Endothelial cell (in vitro differentiated cells): Measurements from ENCODE around the gene TEPSIN. TPM values are rescaled to one million over a fixed set of nuclear protein-coding genes. Genes with fewer than 3 reads are reported as not detected.

ENCODE experiments used
- DNase-seq: peaks from one replicate; pipeline ENCODE4 v3.0.0; 2021; ENCODE audit warnings: low spot score
- H3K27ac Mint-ChIP-seq: one replicate; pipeline ENCODE4 v1.8.0; 2021; ENCODE audit warnings: mixed read lengths, inconsistent platforms; ENCODE audit not compliant: unreplicated experiment
- H3K27me3 Mint-ChIP-seq: one replicate; pipeline ENCODE4 v1.8.0; 2021; ENCODE audit warnings: mild to moderate bottlenecking, moderate library complexity, mixed read lengths, inconsistent platforms; ENCODE audit not compliant: unreplicated experiment
- H3K36me3 Mint-ChIP-seq: one replicate; pipeline ENCODE4 v1.8.0; 2021; ENCODE audit warnings: mild to moderate bottlenecking, low read depth, mixed read lengths, inconsistent platforms; ENCODE audit not compliant: unreplicated experiment
- H3K4me1 Mint-ChIP-seq: one replicate; pipeline ENCODE4 v1.8.0; 2021; ENCODE audit warnings: mild to moderate bottlenecking, mixed read lengths, inconsistent platforms; ENCODE audit not compliant: unreplicated experiment
- H3K4me3 Mint-ChIP-seq: one replicate; pipeline ENCODE4 v1.8.0; 2021; ENCODE audit warnings: mild to moderate bottlenecking, mixed read lengths, inconsistent platforms; ENCODE audit not compliant: unreplicated experiment
- H3K9me3 Mint-ChIP-seq: one replicate; pipeline ENCODE4 v1.8.0; 2021; ENCODE audit warnings: mixed read lengths, inconsistent platforms; ENCODE audit not compliant: unreplicated experiment
- CTCF ChIP-seq: fragments of 200-600 bp; sonication (generic); IDR thresholded peaks from one replicate; pipeline ENCODE4 v1.5.0; 2021; ENCODE audit warnings: antibody characterized with exemption; ENCODE audit not compliant: unreplicated experiment
- total RNA-seq: library from RNA; stranded (reverse); fragmentation: NEBNext Ultra II Directional; extraction: Animal tissue kit (Norgen Biotek cat#: 25700); gene quantifications from one replicate; pipeline ENCODE4 v1.2.1, GENCODE V29; 2021; ENCODE audit not compliant: unreplicated experiment

The TEPSIN gene
- total RNA-seq, 1 donor from 2014 or later = 43.8 TPM

- DNase-seq = no peak
- Mint-ChIP-seq H3K36me3 (no peaks in the 10 kb centered on the region), H3K27ac (no peak overlapping the region), H3K9me3 (no peaks in the 10 kb centered on the region), H3K4me3 (no peak overlapping the region), H3K27me3 (peaks cover 2% of the 10 kb centered on the region), H3K4me1 (peaks cover 2% of the 10 kb centered on the region)
- TF ChIP-seq CTCF = no peak
Measured at GRCh38 chr17:81193051-81193410, 45.8 kb downstream of the TEPSIN start.

- no peaks in the 10 kb centered on the region for H3K9me3 Mint-ChIP-seq
- H3K27ac Mint-ChIP-seq = no peak overlapping the region
- DNase-seq = no peak
- H3K4me3 Mint-ChIP-seq = no peak overlapping the region
- no peaks in the 10 kb centered on the region for H3K4me1 Mint-ChIP-seq
- peaks cover 2% of the 10 kb centered on the region for H3K27me3 Mint-ChIP-seq
- no peaks in the 10 kb centered on the region for H3K36me3 Mint-ChIP-seq
- no peak for TF ChIP-seq CTCF
Measured at GRCh38 chr17:81192386-81193050, 46.3 kb downstream of the TEPSIN start.

- TF ChIP-seq CTCF = no peak
- H3K27ac Mint-ChIP-seq = no peak overlapping the region
- no peaks in the 10 kb centered on the region for H3K4me1 Mint-ChIP-seq
- DNase-seq = no peak
- H3K27me3 Mint-ChIP-seq = peaks cover 2% of the 10 kb centered on the region
- H3K36me3 Mint-ChIP-seq = no peaks in the 10 kb centered on the region
- no peaks in the 10 kb centered on the region for H3K9me3 Mint-ChIP-seq
- H3K4me3 Mint-ChIP-seq = no peak overlapping the region
Measured at GRCh38 chr17:81191646-81192045, 47.2 kb downstream of the TEPSIN start.

GRCh38 chr17:81191116-81191515 is 47.7 kb downstream of the TEPSIN start:
- no peak for TF ChIP-seq CTCF
- H3K27ac Mint-ChIP-seq = no peak overlapping the region
- no peaks in the 10 kb centered on the region for H3K9me3 Mint-ChIP-seq
- peaks cover 2% of the 10 kb centered on the region for H3K27me3 Mint-ChIP-seq
- H3K36me3 Mint-ChIP-seq = no peaks in the 10 kb centered on the region
- H3K4me3 Mint-ChIP-seq = no peak overlapping the region
- DNase-seq = no peak
- no peaks in the 10 kb centered on the region for H3K4me1 Mint-ChIP-seq

- Mint-ChIP-seq H3K36me3 (no peaks in the 10 kb centered on the region), H3K9me3 (no peaks in the 10 kb centered on the region), H3K27ac (no peak overlapping the region), H3K4me1 (no peaks in the 10 kb centered on the region), H3K27me3 (peaks cover 2% of the 10 kb centered on the region), H3K4me3 (no peak overlapping the region)
- no peak for DNase-seq
- TF ChIP-seq CTCF = no peak
Measured at GRCh38 chr17:81190591-81190990, 48.3 kb downstream of the TEPSIN start.
